Fibroblast of skin of right quadriceps (primary cell): Measurements from ENCODE around the gene ZNF800.
A peak's percentile ranks its signal among the peaks of the same experiment; 100 is the strongest.
"Not testable (repeated sequence)": the region's sequence is repeated elsewhere in the genome, so short reads cannot be mapped to it uniquely, and the experiment has no call there.

Experiments used
- DNase-seq: peaks from one replicate; pipeline ENCODE4 v3.0.0-alpha.2; 2013

Gene ZNF800

GRCh38 chr7:127392566-127393367 lies at the start of gene ZNF800:
Gene ZNF800 (minus strand): TSS chr7:127392708. CDS start chr7:127391557, 1,151 bp downstream.
- DNase-seq, result peak; percentile 84

GRCh38 chr7:127440206-127440605 lies 47.7 kb upstream of the ZNF800 start:
- DNase-seq, result no peak

DNA sequence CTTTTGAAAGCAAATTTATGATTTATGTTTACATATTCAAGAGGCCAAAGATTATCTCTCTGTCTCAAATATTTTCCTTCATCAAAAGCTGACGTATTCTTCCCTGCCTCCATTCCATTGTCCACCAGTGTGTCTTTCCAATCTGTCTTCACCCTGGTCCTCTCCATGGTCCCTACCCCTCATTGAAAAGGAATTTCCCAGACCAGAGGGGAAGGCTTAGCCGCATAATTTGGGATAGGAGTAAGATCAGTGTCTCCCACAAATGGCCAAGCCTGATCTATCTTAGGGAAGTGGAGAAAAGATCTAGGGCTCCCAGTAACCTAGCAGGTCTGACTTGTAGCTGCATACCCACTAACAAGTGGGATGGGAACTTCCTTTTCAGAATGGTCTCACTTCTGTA lies 46.3 kb upstream of the ZNF800 start:
- DNase-seq, result peak; percentile 10

GRCh38 chr7:127437837-127438236 lies 45.3 kb upstream of the ZNF800 start:
- DNase-seq, result peak; percentile 85

GRCh38 chr7:127437241-127437640 lies 44.7 kb upstream of the ZNF800 start:
- DNase-seq, result no peak

GRCh38 chr7:127429281-127429680 lies 36.8 kb upstream of the ZNF800 start:
- DNase-seq, result not testable (repeated sequence)

DNA sequence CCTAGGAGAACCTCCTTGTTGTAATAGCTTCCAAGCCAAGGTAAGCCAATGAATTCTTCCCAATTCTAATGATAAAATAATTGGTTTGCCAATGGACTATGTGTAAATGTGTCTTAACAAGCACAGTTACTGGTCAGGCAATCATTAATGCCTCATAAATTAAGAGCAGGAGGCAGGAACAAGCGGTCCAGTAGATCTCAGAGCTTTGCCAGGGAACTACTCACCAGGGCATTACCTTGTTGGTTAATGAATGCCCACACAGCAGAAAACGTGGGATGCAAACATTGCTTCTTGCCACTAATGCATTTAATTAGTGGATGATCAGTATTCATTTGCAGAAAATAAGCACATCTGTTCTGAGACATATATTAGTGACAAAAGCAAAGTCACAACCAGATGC lies 26.7 kb upstream of the ZNF800 start:
- DNase-seq, result no peak

DNA sequence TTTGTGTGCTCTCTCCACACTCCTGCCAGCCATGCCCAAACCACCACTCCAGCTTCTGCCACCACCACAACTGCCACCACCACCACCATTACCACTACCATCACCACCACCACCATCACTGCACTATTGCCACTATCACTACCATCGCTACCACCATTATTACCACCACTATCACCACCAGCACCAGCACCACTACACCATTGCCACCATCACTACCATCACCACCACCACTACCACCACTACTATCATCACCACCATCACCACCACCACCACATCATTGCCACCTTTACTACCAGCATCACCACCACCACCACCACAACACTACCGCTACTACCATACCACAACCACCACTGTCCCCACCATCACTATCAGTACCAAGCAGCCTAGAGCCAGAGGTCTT lies 26.0 kb upstream of the ZNF800 start:
- no peak for DNase-seq

GRCh38 chr7:127417346-127417745 lies 24.8 kb upstream of the ZNF800 start:
- DNase-seq, result no peak

DNA sequence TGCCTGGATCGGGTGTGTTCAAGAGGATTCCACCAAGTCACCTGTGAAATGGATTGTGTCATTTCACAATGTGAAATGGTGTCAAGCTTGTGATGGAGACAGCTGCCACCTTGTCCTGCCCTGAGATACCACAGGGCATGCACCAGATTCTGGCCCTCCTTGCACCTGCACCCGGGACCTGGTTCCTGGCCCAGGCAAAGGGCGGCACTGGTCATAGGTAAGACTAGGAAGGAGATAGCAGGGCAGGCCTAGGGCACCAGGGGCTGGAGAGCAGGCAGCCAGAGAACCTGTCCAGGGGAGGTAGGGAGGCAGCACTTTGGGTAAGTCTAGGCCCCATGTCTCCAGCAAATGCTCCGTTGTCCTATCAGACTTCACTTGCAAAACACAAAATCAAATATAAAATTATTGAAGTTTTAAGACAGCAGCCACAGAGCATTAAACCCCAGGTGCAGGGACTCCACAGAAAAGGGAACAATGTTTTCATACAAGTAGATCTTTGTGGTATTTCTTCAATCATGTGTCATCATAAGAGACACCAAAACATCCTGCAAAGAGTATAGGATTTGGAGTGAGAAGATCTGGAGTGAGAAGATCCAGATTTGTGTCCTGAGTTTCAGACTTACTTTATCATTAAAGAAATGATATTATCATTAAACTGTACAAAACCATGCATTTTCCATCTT lies 22.7 kb upstream of the ZNF800 start:
- DNase-seq, result no peak

DNA sequence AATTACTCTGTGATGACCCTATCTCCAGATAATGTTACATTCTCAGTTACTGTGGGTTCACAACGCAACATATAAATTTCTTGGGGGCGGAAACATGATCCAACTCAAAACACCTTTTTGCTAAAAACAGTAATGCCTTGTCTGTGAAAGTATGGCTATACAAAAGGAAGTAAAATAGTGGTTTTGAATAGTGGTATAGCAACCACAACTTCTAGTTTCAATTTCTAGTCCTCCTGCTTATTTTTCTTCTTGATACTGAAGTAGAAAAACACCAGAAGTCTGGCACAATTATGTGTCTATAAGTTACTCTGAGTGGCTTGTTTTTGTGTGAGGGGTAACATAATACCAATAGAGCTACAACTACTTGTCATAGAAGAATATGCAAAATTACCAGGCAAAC lies 21.5 kb upstream of the ZNF800 start:
- DNase-seq, result no peak

DNA sequence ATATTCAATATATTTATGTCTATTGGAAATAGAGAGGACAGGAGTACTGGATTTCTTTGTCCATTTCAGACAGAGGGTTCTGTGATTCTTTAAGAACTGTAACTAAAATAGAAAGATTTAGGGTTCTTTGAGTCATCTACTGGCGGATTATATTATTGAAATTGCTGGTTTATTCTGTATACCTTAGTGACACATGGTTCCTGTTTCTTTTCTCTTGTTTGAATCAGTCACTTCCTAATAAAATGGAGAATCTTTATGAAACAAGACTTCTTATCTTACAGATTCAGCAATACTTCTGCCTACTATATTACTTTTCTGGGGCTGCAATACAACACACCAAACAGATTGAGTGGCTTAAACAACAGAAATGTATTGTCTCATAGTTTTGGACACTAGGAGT lies 20.8 kb upstream of the ZNF800 start:
- DNase-seq, result no peak

DNA sequence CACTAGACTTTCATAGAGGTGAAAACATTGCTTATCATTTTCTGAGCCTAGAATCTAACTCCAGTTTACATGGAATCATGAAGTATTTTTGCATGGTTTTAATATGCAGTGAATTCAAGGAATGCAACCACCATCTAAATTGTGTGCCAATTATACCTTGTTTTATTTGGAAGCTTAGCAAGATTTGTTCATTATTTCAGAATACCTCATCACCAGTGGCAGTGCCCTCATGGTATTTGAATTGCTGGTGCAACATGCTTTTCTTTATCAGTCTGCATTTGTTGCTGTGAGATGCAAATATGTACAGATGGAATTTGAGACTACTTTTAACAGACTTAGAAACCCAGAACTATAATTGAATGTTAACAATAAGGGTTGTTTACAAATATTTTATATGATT lies 18.7 kb upstream of the ZNF800 start:
- DNase-seq, result no peak

GRCh38 chr7:127409629-127410028 lies 17.1 kb upstream of the ZNF800 start:
- no peak for DNase-seq

- no peak for DNase-seq
These were observed 12.0 kb upstream of the ZNF800 start for GRCh38 chr7:127404286-127405072.

DNA sequence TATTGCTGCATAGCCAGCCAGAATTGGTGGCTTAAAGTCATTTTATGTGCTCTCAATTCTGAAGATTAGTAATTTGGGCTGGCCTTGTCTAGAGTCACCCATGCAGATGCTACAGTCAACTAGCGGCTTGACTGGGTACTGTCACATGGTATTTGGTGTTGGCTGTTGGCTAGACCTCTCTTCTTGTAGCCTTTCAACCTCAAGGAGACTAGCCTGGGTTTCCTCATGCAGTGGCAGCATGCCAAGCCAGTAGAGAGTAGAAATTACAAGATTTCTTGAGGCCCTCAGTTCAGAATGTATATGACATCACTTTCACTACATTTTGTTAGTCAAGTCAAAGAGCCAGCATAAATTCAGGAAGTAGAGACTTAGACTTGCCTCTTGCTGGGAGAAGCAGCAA lies 3.7 kb upstream of the ZNF800 start:
- DNase-seq, result peak; percentile 7

DNA sequence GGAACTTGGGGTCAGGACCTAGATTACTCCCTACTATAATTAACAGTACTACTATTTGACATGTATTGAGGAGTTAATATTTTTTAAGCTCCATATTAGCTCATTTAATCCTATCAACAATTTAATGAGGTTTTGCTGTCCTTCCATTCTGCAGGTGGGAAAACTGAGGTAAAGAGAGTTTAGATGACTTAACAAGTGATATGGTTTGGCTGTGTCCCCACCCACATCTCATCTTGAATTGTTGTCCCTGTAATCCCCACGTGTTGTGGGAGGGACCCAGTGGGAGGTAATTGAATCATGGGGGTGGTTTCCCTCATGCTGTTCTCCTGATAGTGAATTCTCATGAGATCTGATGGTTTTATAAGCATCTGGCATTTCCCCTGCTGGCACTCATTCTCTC lies 2.6 kb upstream of the ZNF800 start:
- DNase-seq, result not testable (repeated sequence)

GRCh38 chr7:127393368-127394058 lies 1.0 kb upstream of the ZNF800 start:
- DNase-seq, result peak; percentile 21

DNA sequence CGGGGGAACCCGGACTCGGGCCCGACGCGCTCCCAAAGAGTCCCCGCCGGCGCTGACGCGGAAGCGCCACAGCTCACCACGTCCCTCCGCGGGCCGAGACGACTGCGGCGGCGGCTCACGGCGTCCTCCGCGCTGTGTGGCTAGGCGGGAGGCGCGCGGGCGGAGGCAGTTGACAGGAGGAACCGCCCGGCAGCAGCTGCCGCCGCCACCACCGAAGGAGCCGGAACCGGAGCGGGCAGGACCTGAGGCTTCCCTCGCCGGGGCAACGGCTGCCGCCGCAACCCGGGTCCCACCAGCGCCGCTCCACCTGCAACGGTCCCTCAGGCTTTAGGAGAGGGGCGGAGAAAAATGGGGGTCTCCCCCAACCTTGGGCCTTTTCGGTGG lies 334 bp downstream of the ZNF800 start:
- peak; percentile 68 for DNase-seq

DNA sequence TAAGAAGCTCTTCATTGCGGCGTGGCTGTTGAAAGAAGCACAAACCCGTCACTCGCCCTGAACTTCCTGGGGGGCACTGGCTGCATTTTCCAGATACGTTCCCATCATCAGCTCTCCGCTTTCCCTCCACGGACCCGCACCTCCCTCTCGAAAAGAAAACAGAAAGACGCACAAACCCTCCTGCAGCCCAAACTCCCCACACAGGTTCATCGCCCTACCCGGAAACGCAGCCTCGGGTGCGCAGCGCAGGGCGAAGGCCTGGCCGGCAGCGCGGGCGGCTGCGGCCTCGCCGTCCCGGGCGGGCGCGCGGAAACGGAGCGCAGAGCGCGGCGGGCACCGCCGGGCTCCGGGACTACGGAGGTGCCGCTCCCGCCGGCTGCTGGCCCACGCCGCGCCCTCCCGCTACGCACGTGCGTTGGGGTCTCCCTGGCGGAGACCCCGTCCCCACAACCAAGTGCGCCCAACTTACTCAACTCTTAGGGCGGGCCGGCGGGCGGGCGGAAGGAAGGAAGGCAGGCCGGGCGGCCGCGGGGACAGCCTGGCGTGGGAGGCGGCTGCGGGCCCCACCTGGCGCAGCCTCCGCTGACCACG lies 822 bp downstream of the ZNF800 start:
- DNase-seq, result peak; percentile 10

DNA sequence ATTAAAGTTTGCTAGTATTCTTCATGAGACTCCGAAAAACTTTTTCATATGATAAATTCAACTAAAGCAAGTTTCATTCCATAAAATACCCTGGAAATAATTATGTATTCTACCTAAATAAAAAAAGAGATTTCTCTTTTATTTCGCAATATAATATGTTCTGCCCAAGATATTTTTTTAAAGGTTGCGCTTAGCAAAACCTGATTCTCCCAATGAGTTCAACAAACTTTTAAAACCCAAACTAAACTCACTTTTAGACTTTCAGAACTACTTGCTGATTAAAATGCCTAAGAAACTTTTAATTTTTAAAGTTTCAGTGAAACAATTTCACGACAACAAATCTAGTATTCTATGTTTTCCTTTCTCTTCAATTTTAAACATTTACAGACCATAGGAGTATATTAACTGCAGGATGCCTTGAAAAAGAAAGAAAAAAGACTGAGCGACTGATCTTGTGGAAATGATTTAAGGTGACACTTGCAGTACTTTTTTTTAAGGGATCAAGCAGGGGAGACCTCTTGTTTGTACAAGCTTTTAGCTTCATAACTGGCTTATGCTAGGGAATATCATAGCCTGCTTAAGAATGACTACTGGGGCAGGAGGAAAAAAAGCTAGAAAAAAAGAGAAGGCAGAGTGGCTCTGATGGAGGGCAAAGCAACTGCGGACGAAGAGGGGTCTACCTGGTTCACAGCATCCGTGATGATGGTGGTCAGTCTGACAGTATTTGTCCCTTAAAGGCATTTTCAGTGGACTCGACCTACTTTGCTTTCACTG lies 1.5 kb downstream of the ZNF800 start:
- DNase-seq, result no peak
